HG03469 (cell line): ENCODE measurements around the gene SLC12A7.
"Not testable (repeated sequence)": the region's sequence is repeated elsewhere in the genome, so short reads cannot be mapped to it uniquely, and the experiment has no call there.

ENCODE experiments used
- ATAC-seq: cut with Tn5 transposase; IDR thresholded peaks from one replicate; pipeline ENCODE4 v1.9.1; 2021; ENCODE audit warnings: mild to moderate bottlenecking, moderate library complexity, moderate number of reproducible peaks; ENCODE audit not compliant: unreplicated experiment

SLC12A7 gene

GRCh38 chr5:1027631-1028441 is 84.0 kb downstream of the SLC12A7 start:
- ATAC-seq: no peak

DNA sequence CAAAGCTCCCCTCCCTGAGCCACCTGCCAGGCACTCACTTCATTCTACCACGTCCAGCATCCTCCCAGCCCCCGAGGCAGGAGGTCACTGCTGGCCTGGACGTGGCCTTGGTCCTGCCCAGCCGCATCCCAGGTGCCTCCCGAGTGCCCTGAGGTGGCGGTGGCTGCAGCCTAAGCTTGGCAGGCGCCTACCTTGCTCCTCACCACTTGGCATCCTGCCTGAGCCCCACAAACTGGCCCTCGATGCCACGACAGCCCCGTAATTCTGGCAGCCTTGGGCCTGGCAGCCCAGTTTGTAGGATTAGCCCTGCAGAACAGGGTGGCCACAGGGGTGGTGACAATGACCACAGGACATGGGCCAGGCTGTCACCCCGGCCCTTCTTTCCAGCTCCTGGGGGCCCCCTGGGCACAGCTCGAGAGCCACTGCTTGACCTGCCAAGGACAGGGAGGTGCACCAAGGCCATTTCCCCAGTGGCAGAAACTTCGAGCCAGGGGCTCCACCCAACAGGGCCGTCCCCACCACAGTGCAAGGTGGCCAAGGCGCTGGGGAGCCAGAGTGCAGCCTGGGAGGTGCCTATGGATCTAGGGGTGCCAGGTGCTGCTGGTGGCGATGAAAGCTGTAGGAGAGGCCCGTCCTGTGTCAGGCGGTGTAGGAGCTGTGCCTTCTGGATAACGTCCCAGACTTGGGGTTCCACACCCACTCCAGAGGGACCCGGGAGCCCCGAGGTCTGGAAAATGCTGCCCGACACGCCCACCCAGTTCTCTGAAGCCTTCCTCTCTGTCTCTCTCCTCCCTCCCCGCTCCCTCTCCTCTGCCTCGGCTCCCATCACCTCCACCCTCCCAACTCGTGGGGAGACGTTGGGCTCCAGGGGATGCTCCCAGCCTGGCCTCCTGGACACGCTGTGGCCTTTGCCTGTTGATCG is 84.9 kb downstream of the SLC12A7 start:
- ATAC-seq: no peak

DNA sequence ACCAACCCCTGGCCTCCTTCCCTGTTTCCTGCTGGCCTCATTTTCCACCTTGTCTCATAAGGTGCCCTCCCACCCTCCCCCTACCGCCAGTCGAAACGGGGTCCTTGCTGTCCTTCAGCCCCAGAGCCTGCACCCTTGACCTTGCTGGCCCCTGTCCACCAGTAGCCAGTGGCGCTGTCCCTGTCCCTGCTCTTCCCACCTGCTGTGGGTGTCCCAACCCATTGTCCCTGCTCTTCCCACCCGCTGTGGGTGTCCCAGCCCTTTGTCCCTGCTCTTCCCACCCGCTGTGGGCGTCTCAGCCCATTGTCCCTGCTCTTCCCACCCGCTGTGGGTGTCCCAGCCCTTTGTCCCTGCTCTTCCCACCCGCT is 89.9 kb downstream of the SLC12A7 start:
- not testable (repeated sequence) for ATAC-seq

GRCh38 chr5:1021136-1021968 is 90.5 kb downstream of the SLC12A7 start:
- no peak for ATAC-seq

DNA sequence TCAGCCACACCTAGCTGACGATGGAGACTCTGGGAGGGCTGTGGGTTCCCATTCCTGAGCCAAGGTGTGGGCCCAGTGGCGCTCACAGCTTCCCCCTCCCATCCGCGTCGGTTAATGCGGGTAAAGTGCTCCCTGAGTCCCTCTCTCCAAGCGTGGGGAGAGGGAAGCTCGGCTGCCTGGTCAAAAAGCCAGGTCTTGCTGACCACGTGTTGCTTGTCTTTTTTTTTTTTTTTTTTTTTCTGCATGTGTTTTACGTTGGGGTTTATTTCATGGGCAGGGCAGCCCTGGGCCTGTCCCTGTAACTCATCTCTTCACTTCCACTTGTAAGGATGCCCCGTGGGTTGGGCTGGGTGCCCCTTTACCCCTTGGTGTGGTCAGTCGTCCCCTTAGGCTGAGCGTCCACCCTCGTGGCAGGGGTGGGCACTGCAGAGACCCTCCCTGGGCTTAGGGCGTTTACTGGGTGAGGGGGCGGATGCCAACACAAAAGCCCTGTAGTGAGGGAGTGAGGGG is 91.4 kb downstream of the SLC12A7 start:
- ATAC-seq: no peak

DNA sequence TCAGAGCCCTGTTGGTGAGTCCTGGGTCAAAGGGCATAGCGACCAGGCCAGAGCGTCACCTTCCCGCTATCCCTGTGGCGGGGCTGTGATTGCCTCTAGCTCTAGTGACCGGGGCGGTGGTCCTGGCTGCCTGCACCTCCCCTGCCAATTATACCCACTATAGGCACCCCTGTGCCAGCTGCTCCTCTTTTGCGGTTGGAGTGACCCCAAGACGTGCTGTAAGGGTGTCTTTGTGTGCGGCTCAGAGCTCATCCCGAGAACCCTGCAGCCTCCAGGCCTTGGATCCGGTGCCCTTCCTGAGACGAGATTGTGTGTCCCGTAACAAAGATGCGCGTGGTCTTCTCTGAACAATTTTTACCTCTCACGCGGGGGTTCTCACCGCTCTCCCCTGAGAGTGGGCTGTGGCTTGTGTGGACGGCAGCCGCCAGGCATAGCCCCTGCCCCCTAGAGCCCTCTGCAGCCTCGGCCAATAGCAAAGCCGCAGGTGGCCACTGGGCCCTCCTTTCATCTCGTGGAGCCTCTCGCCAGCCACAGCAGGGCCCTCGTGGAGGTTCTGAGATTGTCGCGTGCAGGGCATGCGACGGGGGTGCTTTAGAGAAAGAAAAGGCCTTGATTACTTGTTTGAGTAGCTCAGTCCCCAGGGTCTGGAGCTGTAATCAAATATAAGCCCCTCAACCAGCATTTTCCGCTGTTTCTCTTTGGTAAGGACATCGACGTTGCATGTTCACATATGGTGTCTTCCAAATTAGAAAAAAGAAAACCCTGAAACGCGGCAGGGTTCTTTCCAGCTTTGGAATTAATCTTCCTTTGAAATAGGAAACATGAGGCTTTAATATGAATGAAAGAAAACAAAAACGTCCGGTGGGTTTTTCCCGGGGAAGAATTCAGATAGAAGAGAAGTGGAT is 92.6 kb downstream of the SLC12A7 start:
- no peak for ATAC-seq

- ATAC-seq: no peak
These were observed 93.3 kb downstream of the SLC12A7 start for GRCh38 chr5:1018596-1018995.

- ATAC-seq: no peak
These were observed 94.0 kb downstream of the SLC12A7 start for GRCh38 chr5:1017691-1018455.

DNA sequence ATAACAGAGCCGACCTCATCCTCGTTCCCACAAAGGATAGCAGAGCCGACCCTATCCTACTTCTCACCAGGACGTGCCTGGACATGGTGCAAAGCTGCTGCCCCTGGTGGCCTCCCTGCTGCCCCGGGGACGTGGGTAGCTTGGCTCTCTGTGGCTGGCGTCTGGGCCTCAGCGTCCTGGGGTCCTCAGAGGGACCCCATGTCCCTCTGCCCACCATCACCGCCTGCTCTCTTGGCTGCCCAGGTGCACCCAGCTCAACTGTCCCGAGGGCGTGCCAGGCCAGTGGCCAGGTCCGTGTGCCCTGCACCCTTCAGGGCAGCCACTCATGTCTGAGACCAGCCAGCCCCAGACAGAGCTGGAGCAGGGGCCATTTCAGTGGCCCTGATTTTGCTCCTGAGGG is 94.8 kb downstream of the SLC12A7 start:
- no peak for ATAC-seq

DNA sequence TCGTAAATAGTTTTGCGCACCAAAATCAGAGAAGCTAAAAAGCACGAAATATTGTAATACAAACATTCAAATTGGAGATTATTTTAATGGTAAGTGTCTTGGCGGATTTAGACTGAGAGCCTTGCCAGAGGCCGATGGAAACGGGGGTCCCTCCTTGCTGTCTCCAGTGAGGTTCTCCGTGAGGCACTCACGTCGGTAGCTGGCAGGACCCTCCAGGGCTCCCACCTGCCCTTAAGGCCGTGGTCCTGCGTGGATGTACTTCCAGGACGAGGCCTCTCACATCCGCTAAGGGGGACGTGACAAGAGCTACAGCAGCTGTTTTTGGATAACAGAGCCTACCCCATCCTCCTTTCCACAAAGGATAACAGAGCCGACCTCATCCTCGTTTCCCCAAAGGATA is 95.4 kb downstream of the SLC12A7 start:
- ATAC-seq: no peak

- ATAC-seq: no peak
These were observed 95.8 kb downstream of the SLC12A7 start for GRCh38 chr5:1016036-1016435.

GRCh38 chr5:1015507-1015906 is 96.4 kb downstream of the SLC12A7 start:
- ATAC-seq: no peak

DNA sequence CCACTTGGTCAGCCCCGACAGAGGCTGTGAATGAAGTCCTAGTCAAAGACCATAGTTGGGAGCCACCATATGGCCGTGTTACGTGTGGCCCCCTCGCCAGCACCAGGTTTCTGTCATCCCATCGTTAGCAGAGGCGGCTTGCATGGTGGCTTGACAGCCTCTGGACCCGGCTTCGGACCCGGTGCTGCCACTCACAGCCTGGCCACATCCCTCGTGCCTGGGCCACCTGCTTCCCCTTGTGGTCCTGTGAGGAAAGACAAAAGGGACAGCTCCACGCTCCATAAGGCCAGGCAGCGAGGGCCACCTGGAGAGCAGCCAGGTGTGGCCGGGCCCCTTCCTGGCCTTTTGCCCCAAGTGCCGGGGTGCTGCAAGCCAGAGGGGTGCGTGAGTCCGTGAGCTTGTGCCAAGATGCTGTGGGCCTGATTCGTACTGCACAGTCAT is 97.1 kb downstream of the SLC12A7 start:
- ATAC-seq: no peak

DNA sequence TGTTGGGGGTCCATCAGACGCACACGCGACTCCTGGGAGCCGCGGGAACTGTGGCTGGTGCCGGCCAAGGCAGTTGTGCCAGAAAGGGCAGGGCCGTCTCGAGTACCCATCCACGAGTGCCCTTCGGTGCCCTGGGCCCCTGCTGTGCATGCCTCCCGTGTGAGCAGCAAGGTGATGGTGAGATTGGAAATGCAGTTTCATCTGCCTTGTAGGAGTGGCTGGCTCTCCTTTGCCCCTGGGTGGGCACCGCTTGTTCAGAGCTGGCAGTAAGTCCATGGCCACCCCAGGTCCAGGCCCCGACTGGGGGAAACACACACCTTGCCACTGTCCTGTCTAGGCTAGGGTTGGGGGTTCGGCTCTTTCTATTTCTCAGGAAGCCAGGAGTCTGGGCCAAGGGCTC is 97.5 kb downstream of the SLC12A7 start:
- no peak for ATAC-seq

DNA sequence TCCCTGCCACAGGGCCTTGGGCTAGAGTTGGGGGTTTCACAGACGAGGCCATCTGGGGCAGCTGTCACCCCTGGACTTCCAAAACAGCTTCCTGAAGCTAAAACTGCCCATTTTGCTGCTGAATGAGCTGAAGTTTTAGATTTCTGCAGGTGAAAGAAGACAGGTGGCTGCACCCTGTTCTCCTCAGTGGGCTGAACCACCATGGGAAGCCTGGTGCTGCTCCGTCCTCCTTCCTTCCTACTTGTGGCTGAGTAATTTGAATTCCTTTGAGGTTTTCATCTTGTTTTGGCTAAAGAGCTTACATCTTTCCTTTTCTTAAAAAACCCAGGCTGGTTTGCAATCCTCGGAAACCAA is 97.9 kb downstream of the SLC12A7 start:
- ATAC-seq: no peak

GRCh38 chr5:1013238-1013947 is 98.5 kb downstream of the SLC12A7 start:
- ATAC-seq: no peak

DNA sequence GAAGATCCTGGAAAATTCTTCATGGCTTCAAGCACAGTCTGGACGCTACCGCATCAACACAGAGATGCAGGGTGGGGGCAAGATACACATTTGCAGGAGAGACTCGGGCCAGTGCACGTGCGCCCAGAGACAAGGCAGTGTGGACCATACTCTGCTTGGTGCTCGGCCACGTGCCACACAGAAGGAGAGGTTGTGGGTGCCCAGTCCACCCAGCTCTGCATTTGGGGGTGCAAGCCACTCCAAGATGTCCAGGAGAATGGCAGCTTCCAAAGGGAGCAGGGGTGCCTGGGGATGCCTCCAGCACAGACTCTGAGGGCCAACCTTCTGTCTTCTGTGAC is 99.0 kb downstream of the SLC12A7 start:
- ATAC-seq: no peak

GRCh38 chr5:1012313-1012841 is 99.5 kb downstream of the SLC12A7 start:
- no peak for ATAC-seq
